Brain microvascular endothelial cell (primary cell): Measurements from ENCODE around the gene SGSH.

Source experiments
- DNase-seq: peaks from one replicate; pipeline ENCODE4 v3.0.0-alpha.2; 2020
- H3K27ac ChIP-seq: fragments of 250-450 bp; sonication (Bioruptor Pico); 2 replicates; pipeline ENCODE4 v1.5.1; 2020; ENCODE audit warnings: mild to moderate bottlenecking, moderate library complexity
- H3K27me3 ChIP-seq: fragments of 250-450 bp; sonication (Bioruptor Pico); replicated peaks from 2 replicates; pipeline ENCODE4 v1.5.1; 2020; ENCODE audit warnings: mild to moderate bottlenecking
- H3K36me3 ChIP-seq: fragments of 250-450 bp; sonication (Bioruptor Pico); replicated peaks from 2 replicates; pipeline ENCODE4 v1.5.1; 2020; ENCODE audit warnings: mild to moderate bottlenecking
- H3K4me3 ChIP-seq: 2 replicates; pipeline ENCODE4 v1.5.1; 2011; ENCODE audit warnings: low read depth, mild to moderate bottlenecking, control low read depth, low read length, moderate library complexity
- CTCF ChIP-seq: IDR thresholded peaks from 2 replicates; pipeline ENCODE4 v1.5.1; 2011; ENCODE audit warnings: low read depth, mild to moderate bottlenecking, moderate library complexity, low read length, control low read depth, inconsistent platforms; ENCODE audit errors: missing control alignments
- in situ Hi-C: cut with HindIII; loops from 2 replicates; pipeline ENCODE4 v1.10.0; 2017; ENCODE audit warnings: low sequenced_read_pairs, low pct_ligation_motif_present

The SGSH gene

GRCh38 chr17:80213643-80213975, 6.5 kb downstream of the SGSH start:
- in situ Hi-C loops, result no loop called here
- H3K27ac ChIP-seq, result no peak overlapping the region
- no peak for TF ChIP-seq CTCF
- no peak for DNase-seq
- H3K36me3 ChIP-seq, result peaks cover 14% of the 10 kb centered on the region
- H3K4me3 ChIP-seq, result no peak overlapping the region
- no peaks in the 10 kb centered on the region for H3K27me3 ChIP-seq

GRCh38 chr17:80212962-80213642, 7.0 kb downstream of the SGSH start:
- H3K27ac ChIP-seq, result no peak overlapping the region

GRCh38 chr17:80212511-80212910, 7.6 kb downstream of the SGSH start:
- H3K27me3 ChIP-seq, result no peaks in the 10 kb centered on the region
- H3K36me3 ChIP-seq, result peaks cover 14% of the 10 kb centered on the region
- no peak for DNase-seq
- no peak overlapping the region for H3K27ac ChIP-seq
- in situ Hi-C loops, result no loop called here
- TF ChIP-seq CTCF, result no peak
- no peak overlapping the region for H3K4me3 ChIP-seq

More at GRCh38 chr17:80212962-80213642, 7.0 kb downstream of the SGSH start:
- H3K27me3 ChIP-seq, result no peaks in the 10 kb centered on the region
- TF ChIP-seq CTCF, result no peak
- H3K36me3 ChIP-seq, result peaks cover 14% of the 10 kb centered on the region
- in situ Hi-C loops, result no loop called here
- H3K4me3 ChIP-seq, result no peak overlapping the region
- DNase-seq, result no peak

GRCh38 chr17:80212109-80212508, 8.0 kb downstream of the SGSH start:
- no peak overlapping the region for H3K27ac ChIP-seq
- no peak for DNase-seq
- H3K27me3 ChIP-seq, result no peaks in the 10 kb centered on the region
- H3K4me3 ChIP-seq, result no peak overlapping the region
- in situ Hi-C loops, result no loop called here
- no peak for TF ChIP-seq CTCF
- peaks cover 14% of the 10 kb centered on the region for H3K36me3 ChIP-seq

- no peak overlapping the region for H3K4me3 ChIP-seq
- in situ Hi-C loops, result no loop called here
- H3K36me3 ChIP-seq, result peaks cover 14% of the 10 kb centered on the region
- TF ChIP-seq CTCF, result no peak
- no peak overlapping the region for H3K27ac ChIP-seq
- no peaks in the 10 kb centered on the region for H3K27me3 ChIP-seq
- no peak for DNase-seq
Measured at GRCh38 chr17:80210348-80211108, 9.6 kb downstream of the SGSH start.
